MM.1S (cell line): Measurements from ENCODE around the gene MT3.

Source experiments
- EZH2 ChIP-seq: fragments of 300-600 bp; sonication (generic); optimal IDR thresholded peaks from 2 replicates; pipeline ENCODE3; 2017; ENCODE audit warnings: low read depth, mild to moderate bottlenecking, antibody characterized with exemption, low read length, mixed read lengths
- EZH2phosphoT487 ChIP-seq: fragments of 300-600 bp; sonication (generic); IDR thresholded peaks from 2 replicates; pipeline ENCODE4 v1.6.1; 2018; ENCODE audit warnings: antibody characterized with exemption, low read length
- TF ChIP-seq, protein P1 (sequence below): fragments of 300-600 bp; sonication (generic); IDR thresholded peaks from 2 replicates; pipeline ENCODE4 v1.5.1; 2016; ENCODE audit warnings: antibody characterized with exemption, low read length, mixed read lengths

DNA sequence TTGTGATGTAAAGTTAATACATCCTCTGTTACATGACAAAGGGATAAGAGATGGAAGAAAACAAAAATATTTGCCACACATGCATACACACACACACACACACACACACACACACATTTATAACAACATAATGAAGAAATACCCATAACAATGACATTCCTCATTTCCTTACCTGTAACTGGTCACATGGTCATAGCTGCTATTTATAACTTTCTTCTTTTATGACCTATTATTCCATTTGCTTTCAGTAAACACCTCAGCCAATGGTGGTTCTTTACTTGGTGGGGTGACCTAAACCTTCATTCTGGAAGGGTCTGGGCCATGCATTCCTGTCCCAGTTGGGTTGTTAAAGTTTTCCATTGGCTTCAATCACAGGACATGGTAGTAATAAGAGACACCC is 24.4 kb downstream of the MT3 start:
- TF ChIP-seq, protein P1, sequence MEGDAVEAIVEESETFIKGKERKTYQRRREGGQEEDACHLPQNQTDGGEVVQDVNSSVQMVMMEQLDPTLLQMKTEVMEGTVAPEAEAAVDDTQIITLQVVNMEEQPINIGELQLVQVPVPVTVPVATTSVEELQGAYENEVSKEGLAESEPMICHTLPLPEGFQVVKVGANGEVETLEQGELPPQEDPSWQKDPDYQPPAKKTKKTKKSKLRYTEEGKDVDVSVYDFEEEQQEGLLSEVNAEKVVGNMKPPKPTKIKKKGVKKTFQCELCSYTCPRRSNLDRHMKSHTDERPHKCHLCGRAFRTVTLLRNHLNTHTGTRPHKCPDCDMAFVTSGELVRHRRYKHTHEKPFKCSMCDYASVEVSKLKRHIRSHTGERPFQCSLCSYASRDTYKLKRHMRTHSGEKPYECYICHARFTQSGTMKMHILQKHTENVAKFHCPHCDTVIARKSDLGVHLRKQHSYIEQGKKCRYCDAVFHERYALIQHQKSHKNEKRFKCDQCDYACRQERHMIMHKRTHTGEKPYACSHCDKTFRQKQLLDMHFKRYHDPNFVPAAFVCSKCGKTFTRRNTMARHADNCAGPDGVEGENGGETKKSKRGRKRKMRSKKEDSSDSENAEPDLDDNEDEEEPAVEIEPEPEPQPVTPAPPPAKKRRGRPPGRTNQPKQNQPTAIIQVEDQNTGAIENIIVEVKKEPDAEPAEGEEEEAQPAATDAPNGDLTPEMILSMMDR, result no peak
- TF ChIP-seq EZH2phosphoT487, result no peak
- TF ChIP-seq EZH2, result no peak
